ENCODE results near the gene CARD11. TPM values are rescaled to one million over a fixed set of nuclear protein-coding genes. Genes with fewer than 3 reads are reported as not detected.

Gene CARD11
- total RNA-seq, 1 experiment from 2014 or later, result 0.82 TPM

- Histone ChIP-seq H3K9me3 (ENCODE audit: control insufficient read depth, insufficient read depth, low read depth, low read length) (peaks cover 8% of the 10 kb centered on the region; the same call in 1 of the 2 replicates), H3K4me3 (ENCODE audit: low read depth in 2 of 2, low read length in 2 of 2) (no peak overlapping the region), H3K4me1 (ENCODE audit: control insufficient read depth, insufficient read depth, low read length) (no peaks in the 10 kb centered on the region), H3K27me3 (ENCODE audit: control insufficient read depth, insufficient read depth, low read length) (no peaks in the 10 kb centered on the region), H3K36me3 (ENCODE audit: control insufficient read depth, insufficient read depth, low read length) (no peaks in the 10 kb centered on the region), H3K27ac (ENCODE audit: low read length) (no peak overlapping the region)
- TF ChIP-seq TCF7L2 (IDR thresholded peaks at IDR 0.05; ENCODE audit: low read depth, low read length) (no peak), SIN3A (IDR thresholded peaks at IDR 0.05; ENCODE audit: borderline replicate concordance, insufficient read depth, low read depth, low read length) (no peak), REST (IDR thresholded peaks at IDR 0.05; ENCODE audit: insufficient read depth in 1 of 2, low read depth in 2 of 2, low read length in 1 of 2) (no peak), POLR2AphosphoS5 (IDR thresholded peaks at IDR 0.05; ENCODE audit: low read depth, low read length) (no peak)
- TF ChIP-seq, protein P1, sequence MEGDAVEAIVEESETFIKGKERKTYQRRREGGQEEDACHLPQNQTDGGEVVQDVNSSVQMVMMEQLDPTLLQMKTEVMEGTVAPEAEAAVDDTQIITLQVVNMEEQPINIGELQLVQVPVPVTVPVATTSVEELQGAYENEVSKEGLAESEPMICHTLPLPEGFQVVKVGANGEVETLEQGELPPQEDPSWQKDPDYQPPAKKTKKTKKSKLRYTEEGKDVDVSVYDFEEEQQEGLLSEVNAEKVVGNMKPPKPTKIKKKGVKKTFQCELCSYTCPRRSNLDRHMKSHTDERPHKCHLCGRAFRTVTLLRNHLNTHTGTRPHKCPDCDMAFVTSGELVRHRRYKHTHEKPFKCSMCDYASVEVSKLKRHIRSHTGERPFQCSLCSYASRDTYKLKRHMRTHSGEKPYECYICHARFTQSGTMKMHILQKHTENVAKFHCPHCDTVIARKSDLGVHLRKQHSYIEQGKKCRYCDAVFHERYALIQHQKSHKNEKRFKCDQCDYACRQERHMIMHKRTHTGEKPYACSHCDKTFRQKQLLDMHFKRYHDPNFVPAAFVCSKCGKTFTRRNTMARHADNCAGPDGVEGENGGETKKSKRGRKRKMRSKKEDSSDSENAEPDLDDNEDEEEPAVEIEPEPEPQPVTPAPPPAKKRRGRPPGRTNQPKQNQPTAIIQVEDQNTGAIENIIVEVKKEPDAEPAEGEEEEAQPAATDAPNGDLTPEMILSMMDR (IDR thresholded peaks at IDR 0.05), result no peak
- in situ Hi-C loops (cut with HindIII; ENCODE audit: low pct_unique_long_range_greater_than_20kb, low sequenced_read_pairs), result no loop called here
- intact Hi-C loops (cut with micrococcal nuclease; ENCODE audit: unreplicated experiment), result no loop called here
- ATAC-seq, result no peak
- DNase-seq (ENCODE audit: low read depth, low spot score), result no peak
- ChIA-PET POLR2A (no interaction called here), CTCF (no interaction called here)
- no TSS peak for BruUV-seq (replicated peaks)
These were observed 75.5 kb downstream of the CARD11 start for GRCh38 chr7:2968176-2968575.

GRCh38 chr7:2967705-2968104 is 76.0 kb downstream of the CARD11 start:
- no peaks in the 10 kb centered on the region for H3K36me3 ChIP-seq (ENCODE audit: control insufficient read depth, insufficient read depth, low read length)
- TF ChIP-seq TCF7L2 (IDR thresholded peaks at IDR 0.05; ENCODE audit: low read depth, low read length) (no peak), REST (IDR thresholded peaks at IDR 0.05; ENCODE audit: insufficient read depth in 1 of 2, low read depth in 2 of 2, low read length in 1 of 2) (no peak), POLR2AphosphoS5 (IDR thresholded peaks at IDR 0.05; ENCODE audit: low read depth, low read length) (no peak), SIN3A (IDR thresholded peaks at IDR 0.05; ENCODE audit: borderline replicate concordance, insufficient read depth, low read depth, low read length) (no peak)
- TF ChIP-seq, protein P1 (IDR thresholded peaks at IDR 0.05), result no peak
- H3K4me3 ChIP-seq (ENCODE audit: low read depth in 2 of 2, low read length in 2 of 2), result no peak overlapping the region
- DNase-seq (ENCODE audit: low read depth, low spot score) (no peak), ATAC-seq (no peak)
- no peaks in the 10 kb centered on the region for H3K27me3 ChIP-seq (ENCODE audit: control insufficient read depth, insufficient read depth, low read length)
- intact Hi-C loops (cut with micrococcal nuclease; ENCODE audit: unreplicated experiment), result no loop called here
- no peaks in the 10 kb centered on the region for H3K4me1 ChIP-seq (ENCODE audit: control insufficient read depth, insufficient read depth, low read length)
- no TSS peak for BruUV-seq (replicated peaks)
- CTCF ChIA-PET, result no interaction called here
- peaks cover 8% of the 10 kb centered on the region; the same call in 1 of the 2 replicates for H3K9me3 ChIP-seq (ENCODE audit: control insufficient read depth, insufficient read depth, low read depth, low read length)
- in situ Hi-C loops (cut with HindIII; ENCODE audit: low pct_unique_long_range_greater_than_20kb, low sequenced_read_pairs), result no loop called here
- POLR2A ChIA-PET, result no interaction called here
- no peak overlapping the region for H3K27ac ChIP-seq (ENCODE audit: low read length)
